H9 (cell line): ENCODE results near the gene GBE1. TPM values are rescaled to one million over a fixed set of nuclear protein-coding genes. Genes with fewer than 3 reads are reported as not detected.

Source experiments
- DNase-seq: peaks from one replicate; pipeline ENCODE4 v3.0.0-alpha.2; 2017
- H2AFZ ChIP-seq: one replicate; pipeline ENCODE4 v1.6.1; 2013; ENCODE audit warnings: mild to moderate bottlenecking, low read length, control low read depth, moderate library complexity
- H2AK5ac ChIP-seq: 2 replicates; pipeline ENCODE4 v1.6.1; 2013; ENCODE audit warnings: low read length, control low read depth, mixed read lengths; ENCODE audit not compliant: insufficient read length
- H2BK120ac ChIP-seq: one replicate; pipeline ENCODE4 v1.6.1; 2013; ENCODE audit warnings: low read depth, mild to moderate bottlenecking, low read length, control low read depth, inconsistent platforms; ENCODE audit not compliant: poor library complexity, severe bottlenecking
- H2BK12ac ChIP-seq: 2 replicates; pipeline ENCODE4 v1.6.1; 2013; ENCODE audit warnings: low read length, control low read depth, mixed read lengths, low read depth; ENCODE audit not compliant: insufficient read length
- H2BK15ac ChIP-seq: 2 replicates; pipeline ENCODE4 v1.6.1; 2013; ENCODE audit warnings: low read depth, low read length, control low read depth
- H2BK20ac ChIP-seq: one replicate; pipeline ENCODE4 v1.6.1; 2013; ENCODE audit warnings: low read depth, mild to moderate bottlenecking, low read length, control low read depth, inconsistent platforms; ENCODE audit not compliant: poor library complexity, severe bottlenecking
- H2BK5ac ChIP-seq: 2 replicates; pipeline ENCODE4 v1.6.1; 2013; ENCODE audit warnings: low read length, control low read depth, mixed read lengths; ENCODE audit not compliant: insufficient read length
- H3K14ac ChIP-seq: 2 replicates; pipeline ENCODE4 v1.6.1; 2013; ENCODE audit warnings: low read length, control low read depth; ENCODE audit not compliant: insufficient read depth
- H3K18ac ChIP-seq: 2 replicates; pipeline ENCODE4 v1.6.1; 2013; ENCODE audit warnings: low read depth, mild to moderate bottlenecking, mixed read lengths, low read length, control low read depth; ENCODE audit not compliant: insufficient read length
- H3K23ac ChIP-seq: 2 replicates; pipeline ENCODE4 v1.6.1; 2013; ENCODE audit warnings: low read length, control low read depth, mixed read lengths, low read depth; ENCODE audit not compliant: insufficient read length
- H3K23me2 ChIP-seq: 2 replicates; pipeline ENCODE4 v1.6.1; 2013; ENCODE audit warnings: low read depth, mild to moderate bottlenecking, mixed read lengths, low read length, control low read depth; ENCODE audit not compliant: insufficient read length, poor library complexity, severe bottlenecking
- H3K27ac ChIP-seq: 2 replicates; pipeline ENCODE4 v1.5.1; 2013; ENCODE audit warnings: low read length, control low read depth, mixed read lengths, low read depth; ENCODE audit not compliant: insufficient read length
- H3K27me3 ChIP-seq: 2 replicates; pipeline ENCODE4 v1.6.1; 2013; ENCODE audit warnings: low read length, control low read depth, inconsistent platforms; ENCODE audit not compliant: insufficient read depth
- H3K4ac ChIP-seq: 2 replicates; pipeline ENCODE4 v1.6.1; 2013; ENCODE audit warnings: low read depth, mild to moderate bottlenecking, control low read depth, inconsistent platforms, low read length, moderate library complexity
- H3K4me1 ChIP-seq: 2 replicates; pipeline ENCODE4 v1.6.1; 2013; ENCODE audit warnings: low read length, control low read depth, inconsistent platforms; ENCODE audit not compliant: insufficient read depth
- H3K4me2 ChIP-seq: 2 replicates; pipeline ENCODE4 v1.6.1; 2013; ENCODE audit warnings: low read length, control low read depth, mixed read lengths; ENCODE audit not compliant: insufficient read length, insufficient read depth
- H3K56ac ChIP-seq: 2 replicates; pipeline ENCODE4 v1.6.1; 2013; ENCODE audit warnings: low read depth, mild to moderate bottlenecking, mixed read lengths, low read length, control low read depth; ENCODE audit not compliant: insufficient read length
- H3K79me1 ChIP-seq: 2 replicates; pipeline ENCODE4 v1.6.1; 2013; ENCODE audit warnings: low read depth, mild to moderate bottlenecking, moderate library complexity, low read length, control low read depth, inconsistent platforms; ENCODE audit not compliant: insufficient read depth, poor library complexity, severe bottlenecking
- H3K79me2 ChIP-seq: 2 replicates; pipeline ENCODE4 v1.6.1; 2013; ENCODE audit warnings: low read length, control low read depth, inconsistent platforms; ENCODE audit not compliant: insufficient read depth
- H3K9ac ChIP-seq: 2 replicates; pipeline ENCODE4 v1.6.1; 2013; ENCODE audit warnings: low read length, control low read depth, mixed read lengths; ENCODE audit not compliant: insufficient read length; ENCODE audit errors: extremely low read depth
- H3K9me3 ChIP-seq: one replicate; pipeline ENCODE4 v1.6.1; 2013; ENCODE audit warnings: low read depth, low read length, inconsistent platforms; ENCODE audit not compliant: control insufficient read depth
- H3T11ph ChIP-seq: one replicate; pipeline ENCODE4 v1.6.1; 2013; ENCODE audit warnings: mild to moderate bottlenecking, low read length, control low read depth, inconsistent platforms
- H4K20me1 ChIP-seq: one replicate; pipeline ENCODE4 v1.6.1; 2013; ENCODE audit not compliant: control insufficient read depth, insufficient read length, insufficient read depth
- H4K5ac ChIP-seq: 2 replicates; pipeline ENCODE4 v1.6.1; 2013; ENCODE audit warnings: low read depth, mild to moderate bottlenecking, mixed read lengths, low read length, control low read depth; ENCODE audit not compliant: insufficient read length
- H4K8ac ChIP-seq: replicated peaks from 2 replicates; pipeline ENCODE4 v1.6.1; 2013; ENCODE audit warnings: low read length, control low read depth, mixed read lengths, low read depth; ENCODE audit not compliant: insufficient read length
- H4K91ac ChIP-seq: 2 replicates; pipeline ENCODE4 v1.6.1; 2013; ENCODE audit warnings: low read depth, mild to moderate bottlenecking, moderate library complexity, mixed read lengths, low read length, control low read depth; ENCODE audit not compliant: insufficient read length
- H3K27ac Mint-ChIP-seq, 3 experiments: 2 replicates in 2 of 3; 3 replicates in 1 of 3; pipeline ENCODE4 v1.8.0; 2020 to 2021; ENCODE audit warnings: mixed read lengths in 3 of 3, mild to moderate bottlenecking in 1 of 3, moderate library complexity in 1 of 3
- H3K27me3 Mint-ChIP-seq: 2 replicates; pipeline ENCODE4 v1.8.0; 2021; ENCODE audit warnings: low read depth, mild to moderate bottlenecking, moderate library complexity, mixed read lengths
- H3K36me3 Mint-ChIP-seq, 3 experiments: 2 replicates in 2 of 3; 3 replicates in 1 of 3; pipeline ENCODE4 v1.8.0; 2020 to 2021; ENCODE audit warnings: low read depth in 3 of 3, mixed read lengths in 3 of 3; ENCODE audit not compliant: insufficient read depth in 1 of 3
- H3K4me1 Mint-ChIP-seq, 2 experiments: 2 replicates each; pipeline ENCODE4 v1.8.0; 2020; ENCODE audit warnings: mixed read lengths in 2 of 2
- H3K4me3 Mint-ChIP-seq, 2 experiments: 2 replicates in 1 of 2; 3 replicates in 1 of 2; pipeline ENCODE4 v1.8.0; 2020 to 2021; ENCODE audit warnings: mild to moderate bottlenecking in 2 of 2, mixed read lengths in 2 of 2, moderate library complexity in 1 of 2
- H3K9me3 Mint-ChIP-seq, 2 experiments: 2 replicates in 1 of 2; 3 replicates in 1 of 2; pipeline ENCODE4 v1.8.0; 2020; ENCODE audit warnings: mild to moderate bottlenecking in 2 of 2, mixed read lengths in 2 of 2, moderate library complexity in 1 of 2
- CTCF ChIP-seq: fragments of 200-600 bp; sonication (generic); conservative IDR thresholded peaks from 3 replicates; pipeline ENCODE4 v1.8.0; 2021; ENCODE audit warnings: antibody characterized with exemption, mild to moderate bottlenecking
- WGBS: extraction: QIAGEN DNeasy Blood & Tissue Kit; methylation state at CpG from one replicate; pipeline ENCODE4 v1.1.7; 2013; ENCODE audit warnings: missing lambda C conversion rate, low lambda C conversion rate, mixed read lengths; ENCODE audit not compliant: insufficient read length; ENCODE audit errors: extremely low coverage; 5-methylcytosine and 5-hydroxymethylcytosine counted together
- total RNA-seq: library from RNA; stranded (reverse); gene quantifications from 2 replicates; pipeline ENCODE4 v1.2.1, GENCODE V29; 2021

The GBE1 gene
- total RNA-seq, 1 experiment from 2014 or later: 13.8 TPM

GRCh38 chr3:81808900-81809299 is 47.5 kb upstream of the GBE1 start:
- Mint-ChIP-seq H3K27me3 (no peaks in the 10 kb centered on the region), H3K4me3 (no peak overlapping the region), H3K36me3 (peaks cover 0 to 17% (median 3%) of the 10 kb centered on the region in 3 experiments; a peak in 5 of 7 replicates), H3K4me1 (peaks cover 2 to 4% of the 10 kb centered on the region in 2 experiments; a peak in 2 of 4 replicates), H3K9me3 (peaks cover 5 to 9% of the 10 kb centered on the region in 2 experiments), H3K27ac (no peak overlapping the region)
- Histone ChIP-seq H4K8ac (no peak overlapping the region), H2BK5ac (no peak overlapping the region), H3K9me3 (no peaks in the 10 kb centered on the region), H4K91ac (no peak overlapping the region), H3K23me2 (no peaks in the 10 kb centered on the region), H2AFZ (no peak overlapping the region), H3K27ac (no peak overlapping the region), H3K18ac (no peak overlapping the region), H2BK15ac (no peak overlapping the region), H4K20me1 (no peaks in the 10 kb centered on the region), H3K9ac (no peak overlapping the region), H3K56ac (no peak overlapping the region), H3K4me2 (no peak overlapping the region), H3K27me3 (no peaks in the 10 kb centered on the region), H3K14ac (no peak overlapping the region), H3T11ph (no peak overlapping the region), H3K79me2 (no peaks in the 10 kb centered on the region), H4K5ac (no peak overlapping the region), H2BK120ac (no peak overlapping the region), H3K4ac (no peak overlapping the region), H3K79me1 (no peaks in the 10 kb centered on the region), H2BK20ac (no peak overlapping the region), H3K4me1 (no peaks in the 10 kb centered on the region), H2BK12ac (no peak overlapping the region), H2AK5ac (no peak overlapping the region), H3K23ac (no peak overlapping the region)
- no peak for TF ChIP-seq CTCF
- WGBS: no CpG with 5 or more reads among the region's 2 CpGs
- DNase-seq: no peak
